GM10847 (cell line): ENCODE results near the gene EIF3CL.
"Not testable (repeated sequence)": the region's sequence is repeated elsewhere in the genome, so short reads cannot be mapped to it uniquely, and the experiment has no call there.

Experiments used
- POLR2A ChIP-seq: IDR thresholded peaks from 2 replicates; pipeline ENCODE4 v1.6.1; 2011; ENCODE audit not compliant: insufficient read length; ENCODE audit errors: extremely low read depth

EIF3CL gene

DNA sequence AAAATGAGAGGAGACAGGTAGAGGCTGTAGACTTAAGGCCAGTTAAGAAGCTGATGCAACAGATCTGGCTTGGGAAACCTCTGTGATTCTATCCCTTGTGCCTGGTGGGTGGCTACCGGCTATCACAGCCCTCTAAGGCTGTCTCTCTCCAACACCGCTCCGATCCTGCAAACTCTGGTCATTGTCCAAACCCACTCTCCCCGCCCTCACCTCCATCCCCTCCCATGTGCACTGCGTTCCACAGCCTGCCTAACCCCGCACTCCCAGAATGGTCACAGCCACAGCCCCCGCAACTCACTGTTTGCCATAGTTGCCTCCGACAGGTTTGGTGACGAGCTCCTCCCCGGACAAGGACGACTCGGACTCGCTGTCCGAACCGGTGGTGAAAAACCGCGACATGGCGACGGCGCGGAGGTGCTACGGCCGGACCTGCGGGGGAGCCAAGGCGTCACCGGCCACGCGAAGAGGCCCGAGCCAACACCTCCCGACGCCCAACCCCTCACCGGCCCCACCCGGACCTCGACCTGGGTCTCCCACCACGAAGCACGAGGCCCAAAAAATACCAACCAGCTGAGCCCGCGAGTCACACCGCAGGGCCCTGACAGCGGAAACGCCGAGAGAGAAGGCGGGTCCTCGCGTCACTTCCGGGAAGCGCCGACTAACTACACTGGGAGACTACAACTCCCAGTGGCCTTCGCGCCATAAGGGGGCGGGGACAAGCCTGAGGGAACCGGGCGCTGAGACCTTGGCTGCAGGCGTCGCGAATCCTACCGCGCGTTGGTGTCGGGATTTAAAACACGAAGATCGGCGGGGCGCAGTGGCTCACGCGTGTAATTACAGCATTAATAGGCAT lies at the start of gene EIF3CL:
TSS of gene EIF3CL (minus strand) at position 622 of the 853 bp plus-strand sequence. CDS start at position 399, 223 bp downstream.
- not testable (repeated sequence) for TF ChIP-seq POLR2A

- TF ChIP-seq POLR2A: not testable (repeated sequence)
These were observed 40.2 kb downstream of the EIF3CL start, which contains the start of gene NPIPB6 for GRCh38 chr16:28363408-28363807. TSS of gene NPIPB6 (minus strand) at chr16:28363508. CDS start at chr16:28362822, 686 bp downstream.
